Neural cell (in vitro differentiated cells): ENCODE measurements around the gene LINC01488.

Experiments
- EZH2 ChIP-seq: fragments of 200-600, 300-800 bp; shearing (Covaris generic), sonication (generic); IDR thresholded peaks from 2 replicates; pipeline ENCODE4 v1.6.1; 2014; ENCODE audit warnings: antibody characterized with exemption, low read length, borderline replicate concordance, mild to moderate bottlenecking; ENCODE audit not compliant: insufficient read depth, poor library complexity, severe bottlenecking
- RAD21 ChIP-seq: fragments of 450-650 bp; conservative IDR thresholded peaks from 2 replicates; pipeline ENCODE4 v1.6.1; 2014; ENCODE audit warnings: antibody characterized with exemption, mild to moderate bottlenecking, moderate library complexity
- TF ChIP-seq, protein P1 (sequence below): fragments of 450-650 bp; IDR thresholded peaks from 2 replicates; pipeline ENCODE4 v1.5.1; 2014; ENCODE audit warnings: antibody characterized with exemption, mild to moderate bottlenecking, moderate library complexity; ENCODE audit not compliant: poor library complexity, severe bottlenecking

DNA sequence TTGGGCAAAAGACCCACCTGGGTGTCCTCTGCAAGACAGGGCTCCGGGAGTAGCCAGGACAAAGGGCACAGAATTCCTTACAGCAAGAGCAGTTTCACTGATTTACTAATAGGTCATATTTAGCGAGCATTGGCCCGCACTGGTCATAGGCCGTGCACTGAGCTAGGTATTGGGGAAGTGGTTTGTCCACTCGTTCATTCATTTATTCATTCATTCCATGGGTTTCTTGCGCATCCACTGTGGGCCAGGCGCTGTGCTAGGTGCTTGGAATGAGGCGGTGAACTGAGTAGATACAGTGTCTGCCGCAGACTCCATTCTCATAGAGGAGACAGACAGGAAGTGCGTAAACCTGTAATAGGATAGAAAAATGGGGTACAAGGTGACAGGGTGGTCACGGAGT, 13.2 kb upstream of the LINC01488 start:
- TF ChIP-seq, protein P1, sequence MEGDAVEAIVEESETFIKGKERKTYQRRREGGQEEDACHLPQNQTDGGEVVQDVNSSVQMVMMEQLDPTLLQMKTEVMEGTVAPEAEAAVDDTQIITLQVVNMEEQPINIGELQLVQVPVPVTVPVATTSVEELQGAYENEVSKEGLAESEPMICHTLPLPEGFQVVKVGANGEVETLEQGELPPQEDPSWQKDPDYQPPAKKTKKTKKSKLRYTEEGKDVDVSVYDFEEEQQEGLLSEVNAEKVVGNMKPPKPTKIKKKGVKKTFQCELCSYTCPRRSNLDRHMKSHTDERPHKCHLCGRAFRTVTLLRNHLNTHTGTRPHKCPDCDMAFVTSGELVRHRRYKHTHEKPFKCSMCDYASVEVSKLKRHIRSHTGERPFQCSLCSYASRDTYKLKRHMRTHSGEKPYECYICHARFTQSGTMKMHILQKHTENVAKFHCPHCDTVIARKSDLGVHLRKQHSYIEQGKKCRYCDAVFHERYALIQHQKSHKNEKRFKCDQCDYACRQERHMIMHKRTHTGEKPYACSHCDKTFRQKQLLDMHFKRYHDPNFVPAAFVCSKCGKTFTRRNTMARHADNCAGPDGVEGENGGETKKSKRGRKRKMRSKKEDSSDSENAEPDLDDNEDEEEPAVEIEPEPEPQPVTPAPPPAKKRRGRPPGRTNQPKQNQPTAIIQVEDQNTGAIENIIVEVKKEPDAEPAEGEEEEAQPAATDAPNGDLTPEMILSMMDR, result no peak
- TF ChIP-seq RAD21 (no peak), EZH2 (no peak)
